ENCODE data around the gene COL4A1. TPM values are rescaled to one million over a fixed set of nuclear protein-coding genes. Genes with fewer than 3 reads are reported as not detected.

COL4A1 gene
- total and polyA plus RNA-seq, 4 donors: 73.3 to 910 (median 472) TPM

DNA sequence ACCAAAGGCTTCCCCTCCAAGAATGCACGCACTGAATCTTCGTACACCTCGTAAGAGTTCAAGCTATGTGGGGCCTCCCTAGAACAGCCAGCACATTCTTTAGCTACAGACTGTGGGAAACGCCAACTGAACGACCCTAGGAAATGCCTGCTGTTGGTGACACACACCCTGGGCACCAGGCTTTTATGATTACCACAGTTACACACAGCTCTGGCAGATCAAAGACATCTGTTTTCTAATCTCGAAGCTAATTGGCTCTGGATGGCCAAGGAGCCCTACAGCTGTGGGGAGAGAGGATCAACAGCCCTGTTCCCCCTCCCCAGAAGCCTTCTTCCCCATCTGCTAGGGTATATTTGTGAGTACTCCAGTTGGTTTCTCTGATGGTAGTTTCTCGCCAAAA is 123.0 kb downstream of the COL4A1 start:
- DNase-seq (no peak), ATAC-seq (ENCODE audit: low FRiP score) (no peak)
- Histone ChIP-seq H3K4me3 (ENCODE audit: low read length in 2 of 2) (no peak overlapping the region), H3K27ac (ENCODE audit: low read depth in 1 of 2, low read length in 2 of 2) (no peak overlapping the region), H3K9me3 (ENCODE audit: control insufficient read depth, low read length) (no peaks in the 10 kb centered on the region), H3K36me3 (ENCODE audit: control insufficient read depth in 1 of 2, insufficient read depth in 2 of 2, low read length in 1 of 2) (peaks cover 11 to 27% of the 10 kb centered on the region in 2 donors), H3K27me3 (ENCODE audit: control insufficient read depth in 1 of 2, insufficient read depth in 2 of 2, low read length in 1 of 2) (no peaks in the 10 kb centered on the region), H3K4me1 (ENCODE audit: control insufficient read depth in 1 of 2, insufficient read depth in 2 of 2, low read length in 2 of 2) (no peaks in the 10 kb centered on the region)
- intact Hi-C loops (cut with DNase I): no loop called here
- WGBS, 2 donors: 54 to 63% methylated on average over 7 of the region's 7 CpGs

DNA sequence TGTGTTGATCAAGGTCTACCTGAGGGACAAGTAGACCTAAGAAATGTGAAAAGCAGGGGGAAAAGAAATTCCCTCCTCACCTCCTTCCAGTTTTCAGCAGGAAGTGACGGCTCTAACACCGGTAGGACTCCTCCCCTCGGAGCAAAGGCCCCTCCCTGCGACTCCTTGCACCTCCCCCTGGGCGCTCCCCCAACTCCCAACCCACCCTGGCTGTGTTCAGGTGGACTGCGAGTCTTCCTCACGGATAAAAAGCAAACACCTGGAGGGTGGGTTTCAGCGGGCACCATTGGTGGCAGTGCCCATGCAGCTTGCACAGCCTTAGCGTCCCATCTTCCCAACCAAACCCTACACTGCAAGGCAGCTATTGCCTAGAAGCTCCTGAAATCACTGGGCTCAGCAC is 124.5 kb downstream of the COL4A1 start:
- no peak overlapping the region for H3K27ac ChIP-seq (ENCODE audit: low read depth in 1 of 2, low read length in 2 of 2)
- no peak overlapping the region for H3K4me3 ChIP-seq (ENCODE audit: low read length in 2 of 2)
- no peaks in the 10 kb centered on the region for H3K27me3 ChIP-seq (ENCODE audit: control insufficient read depth in 1 of 2, insufficient read depth in 2 of 2, low read length in 1 of 2)
- peaks cover 11 to 21% of the 10 kb centered on the region in 2 donors for H3K36me3 ChIP-seq (ENCODE audit: control insufficient read depth in 1 of 2, insufficient read depth in 2 of 2, low read length in 1 of 2)
- intact Hi-C loops (cut with DNase I): no loop called here
- ATAC-seq (ENCODE audit: low FRiP score) (no peak), DNase-seq (no peak)
- no peaks in the 10 kb centered on the region for H3K9me3 ChIP-seq (ENCODE audit: control insufficient read depth, low read length)
- H3K4me1 ChIP-seq (ENCODE audit: control insufficient read depth in 1 of 2, insufficient read depth in 2 of 2, low read length in 2 of 2): no peaks in the 10 kb centered on the region
- 77 to 79% methylated on average over 9 of the region's 9 CpGs for WGBS, 2 donors

DNA sequence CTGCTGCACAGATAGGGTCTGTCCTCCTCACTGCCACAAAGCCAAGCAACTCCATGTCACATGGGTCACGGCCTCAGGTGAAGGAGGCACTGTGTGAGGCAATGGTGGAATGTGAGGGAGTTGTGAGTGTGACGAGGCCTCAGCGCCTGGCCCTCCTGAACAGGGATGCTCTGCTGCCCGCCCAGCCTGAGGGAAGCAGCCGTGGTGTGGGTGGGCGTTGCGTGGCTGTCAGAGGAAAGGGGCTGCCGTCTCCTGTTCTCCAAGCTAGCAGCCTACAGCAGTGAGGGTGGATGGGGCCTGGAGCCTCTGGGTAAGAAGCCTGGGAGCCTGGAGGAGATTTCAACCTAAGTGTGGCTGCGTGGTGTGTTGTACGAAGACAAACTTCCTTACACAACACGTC is 125.0 kb downstream of the COL4A1 start:
- Histone ChIP-seq H3K27ac (ENCODE audit: low read depth in 1 of 2, low read length in 2 of 2) (no peak overlapping the region), H3K36me3 (ENCODE audit: control insufficient read depth in 1 of 2, insufficient read depth in 2 of 2, low read length in 1 of 2) (peaks cover 11 to 20% of the 10 kb centered on the region in 2 donors), H3K4me3 (ENCODE audit: low read length in 2 of 2) (no peak overlapping the region), H3K4me1 (ENCODE audit: control insufficient read depth in 1 of 2, insufficient read depth in 2 of 2, low read length in 2 of 2) (no peaks in the 10 kb centered on the region), H3K27me3 (ENCODE audit: control insufficient read depth in 1 of 2, insufficient read depth in 2 of 2, low read length in 1 of 2) (no peaks in the 10 kb centered on the region), H3K9me3 (ENCODE audit: control insufficient read depth, low read length) (no peaks in the 10 kb centered on the region)
- no peak for ATAC-seq (ENCODE audit: low FRiP score)
- WGBS, 2 donors: 78 to 80% methylated on average over 11 of the region's 11 CpGs
- intact Hi-C loops (cut with DNase I): no loop called here
- DNase-seq: no peak

DNA sequence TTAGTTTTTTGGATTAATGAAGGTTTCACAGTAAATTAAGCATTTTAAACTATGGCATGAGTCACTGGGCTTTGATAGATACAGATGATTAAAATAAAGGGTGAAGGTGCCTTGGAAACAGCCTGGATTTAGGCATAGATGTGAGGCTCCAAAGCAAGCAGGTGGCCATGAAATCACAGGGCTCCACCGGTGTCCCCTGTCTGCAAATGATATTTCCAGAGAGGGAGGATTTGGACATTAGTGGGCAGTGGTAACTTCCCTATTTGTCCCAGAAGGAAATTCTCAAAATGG is 127.2 kb downstream of the COL4A1 start:
- no peaks in the 10 kb centered on the region for H3K27me3 ChIP-seq (ENCODE audit: control insufficient read depth in 1 of 2, insufficient read depth in 2 of 2, low read length in 1 of 2)
- H3K4me1 ChIP-seq (ENCODE audit: control insufficient read depth in 1 of 2, insufficient read depth in 2 of 2, low read length in 2 of 2): no peaks in the 10 kb centered on the region
- intact Hi-C loops (cut with DNase I): no loop called here
- H3K4me3 ChIP-seq (ENCODE audit: low read length in 2 of 2): no peak overlapping the region
- H3K36me3 ChIP-seq (ENCODE audit: control insufficient read depth in 1 of 2, insufficient read depth in 2 of 2, low read length in 1 of 2): peaks cover 19 to 25% of the 10 kb centered on the region in 2 donors
- 68 to 83% methylated on average over 1 of the region's 1 CpG for WGBS, 2 donors
- H3K27ac ChIP-seq (ENCODE audit: low read depth in 1 of 2, low read length in 2 of 2): no peak overlapping the region
- ATAC-seq (ENCODE audit: low FRiP score): no peak
- DNase-seq: no peak
- no peaks in the 10 kb centered on the region for H3K9me3 ChIP-seq (ENCODE audit: control insufficient read depth, low read length)

DNA sequence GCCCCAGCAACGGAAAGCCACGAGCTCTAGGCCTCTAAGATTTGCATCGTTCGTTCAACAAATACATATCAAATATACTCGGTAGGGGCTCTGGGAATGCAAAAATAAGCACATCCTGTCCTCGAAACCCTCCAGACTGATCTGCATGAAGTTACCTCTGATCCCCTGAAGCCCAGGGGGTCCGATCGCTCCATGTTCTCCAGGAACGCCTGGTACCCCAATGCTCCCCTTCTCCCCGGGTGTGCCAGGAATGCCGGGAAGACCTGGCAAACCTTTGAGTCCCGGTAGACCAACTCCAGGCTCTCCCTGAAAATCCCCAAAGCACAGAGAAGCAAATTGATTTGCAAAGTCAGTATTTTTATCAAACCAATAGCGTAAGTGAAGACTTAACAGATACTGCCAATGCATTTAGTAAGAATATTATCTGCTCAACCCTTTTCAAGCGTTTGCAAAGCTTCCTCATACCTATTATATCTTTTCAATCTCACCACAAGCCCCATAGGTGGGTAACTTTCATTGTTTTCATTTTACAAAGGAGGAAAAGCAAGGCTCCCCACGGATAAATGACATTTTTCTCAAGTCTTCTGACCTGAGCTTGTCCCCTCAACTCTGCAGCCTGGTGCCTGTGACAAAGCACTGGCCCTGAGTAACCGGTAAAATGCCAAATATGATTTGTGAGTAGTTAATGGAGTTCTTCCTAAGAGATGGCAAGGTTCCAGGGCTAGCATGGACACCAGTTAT is 127.7 kb downstream of the COL4A1 start:
- H3K36me3 ChIP-seq (ENCODE audit: control insufficient read depth in 1 of 2, insufficient read depth in 2 of 2, low read length in 1 of 2): peaks cover 20 to 31% of the 10 kb centered on the region in 2 donors
- ATAC-seq (ENCODE audit: low FRiP score): no peak

DNA sequence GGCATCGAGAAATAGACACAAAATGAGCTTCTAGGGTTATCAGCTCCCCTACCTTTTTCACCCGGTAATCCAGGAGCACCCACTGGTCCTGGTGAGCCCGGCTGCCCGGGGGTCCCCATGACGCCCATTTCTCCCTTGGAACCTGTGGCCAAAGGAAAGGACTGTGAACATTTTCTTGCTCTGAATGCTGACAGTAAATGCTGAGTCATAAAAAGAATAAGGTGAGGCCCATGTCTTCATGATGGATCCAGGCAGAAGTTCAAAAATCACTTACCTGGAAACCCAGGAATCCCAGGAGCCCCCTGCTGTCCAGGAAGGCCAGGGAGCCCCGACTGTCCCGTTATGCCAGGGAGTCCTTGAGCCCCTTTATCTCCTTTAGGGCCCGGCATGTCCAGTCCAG is 129.2 kb downstream of the COL4A1 start:
- Histone ChIP-seq H3K4me1 (ENCODE audit: control insufficient read depth in 1 of 2, insufficient read depth in 2 of 2, low read length in 2 of 2) (no peaks in the 10 kb centered on the region), H3K36me3 (ENCODE audit: control insufficient read depth in 1 of 2, insufficient read depth in 2 of 2, low read length in 1 of 2) (peaks cover 27 to 31% of the 10 kb centered on the region in 2 donors), H3K27ac (ENCODE audit: low read depth in 1 of 2, low read length in 2 of 2) (no peak overlapping the region), H3K4me3 (ENCODE audit: low read length in 2 of 2) (no peak overlapping the region), H3K9me3 (ENCODE audit: control insufficient read depth, low read length) (peaks cover 3% of the 10 kb centered on the region), H3K27me3 (ENCODE audit: control insufficient read depth in 1 of 2, insufficient read depth in 2 of 2, low read length in 1 of 2) (no peaks in the 10 kb centered on the region)
- ATAC-seq (ENCODE audit: low FRiP score) (no peak), DNase-seq (no peak)
- WGBS, 2 donors: 90 to 91% methylated on average over 8 of the region's 8 CpGs
- intact Hi-C loops (cut with DNase I): no loop called here

More for the DNA sequence above, 127.7 kb downstream of the COL4A1 start:
- Histone ChIP-seq H3K27me3 (ENCODE audit: control insufficient read depth in 1 of 2, insufficient read depth in 2 of 2, low read length in 1 of 2) (no peaks in the 10 kb centered on the region), H3K4me1 (ENCODE audit: control insufficient read depth in 1 of 2, insufficient read depth in 2 of 2, low read length in 2 of 2) (no peaks in the 10 kb centered on the region), H3K27ac (ENCODE audit: low read depth in 1 of 2, low read length in 2 of 2) (no peak overlapping the region), H3K4me3 (ENCODE audit: low read length in 2 of 2) (no peak overlapping the region), H3K9me3 (ENCODE audit: control insufficient read depth, low read length) (no peaks in the 10 kb centered on the region)
- intact Hi-C loops (cut with DNase I): no loop called here
- WGBS, 2 donors: 82 to 87% methylated on average over 16 of the region's 16 CpGs
- no peak for DNase-seq

DNA sequence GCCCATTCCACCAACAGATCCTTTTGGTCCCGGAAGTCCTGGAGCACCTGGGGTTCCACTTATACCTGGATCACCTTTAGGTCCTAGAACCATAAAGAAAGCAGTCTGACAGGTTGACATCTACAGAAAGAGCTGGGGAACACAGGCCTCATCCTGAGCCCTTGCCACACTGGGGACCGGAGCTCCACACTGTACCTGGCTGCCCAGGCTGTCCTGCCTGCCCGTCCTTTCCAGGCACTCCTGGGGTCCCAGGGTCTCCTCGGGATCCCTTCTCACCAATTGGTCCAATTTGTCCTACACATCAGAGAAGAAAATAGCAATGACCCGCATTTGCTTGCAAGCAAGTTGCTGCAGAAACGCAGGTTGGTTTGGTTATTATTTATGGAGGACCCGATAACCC is 130.5 kb downstream of the COL4A1 start:
- H3K36me3 ChIP-seq (ENCODE audit: control insufficient read depth in 1 of 2, insufficient read depth in 2 of 2, low read length in 1 of 2): peaks cover 24 to 32% of the 10 kb centered on the region in 2 donors

DNA sequence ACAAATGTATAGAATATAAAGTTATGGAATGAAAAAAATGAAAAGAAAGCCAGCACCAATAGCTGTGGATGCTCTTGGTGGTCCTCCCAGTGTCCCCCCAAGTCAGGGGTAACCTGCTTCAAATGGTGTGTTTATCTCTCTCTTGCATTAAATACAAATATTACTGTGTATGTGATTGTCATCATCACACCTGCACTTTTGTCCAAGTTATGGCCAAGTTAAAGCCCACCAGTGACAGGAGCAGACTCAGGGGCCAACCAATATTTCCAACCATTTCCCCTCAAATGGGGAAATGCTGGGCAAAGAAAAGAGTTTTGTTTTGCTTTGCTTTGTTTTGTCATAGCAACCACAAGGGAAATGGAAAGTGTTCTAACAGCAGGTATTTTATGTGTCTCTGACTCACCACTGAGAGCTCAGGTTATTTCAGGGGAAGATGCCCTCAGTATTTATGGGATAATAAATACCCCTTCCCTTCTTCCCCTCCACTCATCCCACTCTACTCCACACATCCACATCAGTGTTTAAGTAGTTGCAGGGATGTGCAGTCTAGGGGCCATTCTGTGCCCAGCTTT is 133.6 kb downstream of the COL4A1 start:
- Histone ChIP-seq H3K4me1 (ENCODE audit: control insufficient read depth in 1 of 2, insufficient read depth in 2 of 2, low read length in 2 of 2) (no peaks in the 10 kb centered on the region), H3K9me3 (ENCODE audit: control insufficient read depth, low read length) (peaks cover 3% of the 10 kb centered on the region), H3K4me3 (ENCODE audit: low read length in 2 of 2) (no peak overlapping the region), H3K27me3 (ENCODE audit: control insufficient read depth in 1 of 2, insufficient read depth in 2 of 2, low read length in 1 of 2) (no peaks in the 10 kb centered on the region), H3K36me3 (ENCODE audit: control insufficient read depth in 1 of 2, insufficient read depth in 2 of 2, low read length in 1 of 2) (peaks cover 26% of the 10 kb centered on the region in 2 donors), H3K27ac (ENCODE audit: low read depth in 1 of 2, low read length in 2 of 2) (no peak overlapping the region)
- DNase-seq: no peak
- ATAC-seq (ENCODE audit: low FRiP score): no peak
- intact Hi-C loops (cut with DNase I): no loop called here

More for the DNA sequence above, 130.5 kb downstream of the COL4A1 start:
- no peak overlapping the region for H3K27ac ChIP-seq (ENCODE audit: low read depth in 1 of 2, low read length in 2 of 2)
- intact Hi-C loops (cut with DNase I): no loop called here
- WGBS, 2 donors: 90 to 93% methylated on average over 7 of the region's 7 CpGs
- ATAC-seq (ENCODE audit: low FRiP score) (no peak), DNase-seq (no peak)
- peaks cover 3% of the 10 kb centered on the region for H3K9me3 ChIP-seq (ENCODE audit: control insufficient read depth, low read length)
- H3K27me3 ChIP-seq (ENCODE audit: control insufficient read depth in 1 of 2, insufficient read depth in 2 of 2, low read length in 1 of 2): no peaks in the 10 kb centered on the region
- no peaks in the 10 kb centered on the region for H3K4me1 ChIP-seq (ENCODE audit: control insufficient read depth in 1 of 2, insufficient read depth in 2 of 2, low read length in 2 of 2)
- no peak overlapping the region for H3K4me3 ChIP-seq (ENCODE audit: low read length in 2 of 2)

DNA sequence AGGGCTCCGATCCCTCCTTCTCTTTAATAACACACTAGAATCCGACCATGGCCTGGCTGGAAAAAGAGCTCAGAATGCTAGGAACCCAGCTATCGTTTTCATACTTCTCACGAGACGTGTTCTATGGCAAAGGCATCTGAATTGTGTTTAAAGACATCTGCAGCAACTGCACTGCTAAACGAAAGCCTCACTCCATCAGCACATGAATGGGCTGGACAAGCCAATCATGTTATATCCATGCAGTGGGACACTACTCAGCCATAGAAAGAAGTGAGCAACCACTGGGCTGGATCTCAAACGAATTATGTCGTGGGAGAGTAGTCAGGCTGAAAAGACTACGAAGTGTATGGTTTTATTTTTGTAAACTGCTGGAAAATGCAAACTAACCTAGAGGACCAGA is 136.1 kb downstream of the COL4A1 start:
- no peak for ATAC-seq (ENCODE audit: low FRiP score)
- no peak overlapping the region for H3K27ac ChIP-seq (ENCODE audit: low read depth in 1 of 2, low read length in 2 of 2)
- no peaks in the 10 kb centered on the region for H3K4me1 ChIP-seq (ENCODE audit: control insufficient read depth in 1 of 2, insufficient read depth in 2 of 2, low read length in 2 of 2)
- 42 to 51% methylated on average over 9 of the region's 9 CpGs for WGBS, 2 donors
- no peak for DNase-seq
- H3K9me3 ChIP-seq (ENCODE audit: control insufficient read depth, low read length): peaks cover 3% of the 10 kb centered on the region
- H3K27me3 ChIP-seq (ENCODE audit: control insufficient read depth in 1 of 2, insufficient read depth in 2 of 2, low read length in 1 of 2): no peaks in the 10 kb centered on the region
- no peak overlapping the region for H3K4me3 ChIP-seq (ENCODE audit: low read length in 2 of 2)
- H3K36me3 ChIP-seq (ENCODE audit: control insufficient read depth in 1 of 2, insufficient read depth in 2 of 2, low read length in 1 of 2): peaks cover 22 to 25% of the 10 kb centered on the region in 2 donors
- intact Hi-C loops (cut with DNase I): no loop called here

All from aorta (tissue), 5 donors.